ENCODE data around the gene CELF4.

DNA sequence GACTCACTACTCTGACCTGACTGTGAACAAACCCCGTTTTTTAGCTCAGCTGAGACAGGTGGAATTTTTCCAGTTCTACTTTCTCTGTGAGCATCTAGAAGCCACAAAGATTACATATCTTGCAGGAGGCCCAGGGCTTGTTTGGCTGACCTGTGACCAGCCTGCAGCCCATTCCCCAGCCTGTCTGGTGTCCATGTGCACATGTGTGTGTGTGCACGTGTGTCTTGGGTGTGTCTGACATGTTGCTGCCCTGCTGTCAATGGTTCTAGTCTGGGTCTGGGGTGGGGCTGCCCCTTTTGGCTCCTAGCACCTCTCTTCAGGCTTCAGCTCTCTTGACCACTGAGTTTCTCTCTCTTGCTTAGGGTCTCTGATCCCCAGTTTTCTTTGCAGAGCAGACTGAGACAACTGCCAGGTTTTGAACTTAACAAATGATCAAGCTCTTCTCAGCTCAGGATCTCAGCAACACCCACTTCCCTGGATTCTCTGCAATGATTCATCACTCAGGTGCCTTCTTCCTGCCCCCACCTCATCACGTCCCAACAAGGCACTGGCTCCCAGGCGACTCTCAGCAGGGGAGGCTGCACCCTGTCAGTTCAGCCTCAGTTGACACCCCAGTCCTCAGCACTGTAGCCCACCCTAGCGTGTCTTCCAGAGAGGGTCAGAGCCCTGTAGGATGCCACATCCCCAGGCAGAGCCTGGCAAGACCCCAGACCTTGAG, 130.3 kb downstream of the CELF4 start:
- no peak for TF ChIP-seq EZH2 (IDR thresholded peaks at IDR 0.05)
- no peak for TF ChIP-seq POLR2AphosphoS5 (IDR thresholded peaks at IDR 0.05; ENCODE audit: borderline replicate concordance, low read depth, low read length)
- no peak for TF ChIP-seq FOXP2 (optimal IDR thresholded peaks at IDR 0.05; ENCODE audit: control extremely low read depth, extremely low read length, insufficient read depth)

Measured in SK-N-MC (cell line).